RCC 7860 (cell line): Measurements from ENCODE around the gene TTC3.

Source experiments
- DNase-seq: peaks from one replicate; pipeline ENCODE4 v3.0.0-alpha.2; 2015; ENCODE audit warnings: low spot score
- FAIRE-seq: peaks from 2 replicates; lab custom pipeline; 2012; peaks lifted over from hg19 to GRCh38; lab: Jason Lieb, UNC

Gene TTC3

GRCh38 chr21:37186983-37187382, 113.9 kb downstream of the TTC3 start:
- no peak for DNase-seq
- no peak for FAIRE-seq

DNA sequence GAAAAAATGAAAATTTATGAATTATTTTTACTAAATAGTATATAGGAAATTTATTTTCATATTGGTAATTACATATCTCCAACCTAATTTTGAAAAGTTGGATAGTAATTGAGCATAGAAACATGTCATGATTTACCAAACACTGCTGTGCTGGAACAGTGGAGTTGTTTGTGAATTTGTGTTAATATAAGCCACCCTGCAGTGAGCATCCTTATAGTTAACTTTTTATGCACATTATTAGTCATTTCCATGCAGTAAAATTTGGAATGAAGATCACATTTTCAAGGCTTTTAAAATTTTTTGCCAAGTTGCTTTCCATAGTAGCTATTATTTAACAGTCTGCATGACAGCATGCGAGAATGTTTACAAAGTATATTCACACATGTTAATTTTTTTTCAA, 115.8 kb downstream of the TTC3 start:
- FAIRE-seq = no peak

DNA sequence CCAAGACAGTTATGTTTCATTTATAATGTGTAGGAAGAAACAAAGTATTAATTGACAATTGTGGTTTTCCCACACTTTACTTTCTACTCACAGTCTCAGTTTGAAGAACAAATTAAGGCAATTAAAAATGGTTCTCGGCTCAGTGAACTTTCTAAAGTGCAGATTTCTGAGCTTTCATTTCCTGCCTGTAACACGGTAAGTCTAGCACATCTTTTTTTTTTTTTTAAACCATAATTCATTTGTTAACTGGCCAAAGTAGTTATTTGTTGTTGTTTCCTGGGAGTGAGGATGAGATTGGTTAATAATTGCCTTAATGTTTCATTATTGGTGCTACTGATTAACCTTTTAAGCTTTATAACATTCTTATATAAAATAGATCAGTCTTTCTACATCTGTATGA, 119.0 kb downstream of the TTC3 start:
- no peak for DNase-seq
- FAIRE-seq = no peak

More for the DNA sequence above, 115.8 kb downstream of the TTC3 start:
- DNase-seq = no peak

- FAIRE-seq = no peak
- DNase-seq = no peak
Observed at GRCh38 chr21:37193006-37193405, 120.0 kb downstream of the TTC3 start.

- DNase-seq = no peak
- FAIRE-seq = no peak
Observed at GRCh38 chr21:37193676-37194075, 120.6 kb downstream of the TTC3 start.

- FAIRE-seq (no peak), DNase-seq (no peak)
Observed at GRCh38 chr21:37195059-37195458, 122.0 kb downstream of the TTC3 start.

- DNase-seq (no peak), FAIRE-seq (no peak)
Observed at GRCh38 chr21:37195610-37196009, 122.6 kb downstream of the TTC3 start.

DNA sequence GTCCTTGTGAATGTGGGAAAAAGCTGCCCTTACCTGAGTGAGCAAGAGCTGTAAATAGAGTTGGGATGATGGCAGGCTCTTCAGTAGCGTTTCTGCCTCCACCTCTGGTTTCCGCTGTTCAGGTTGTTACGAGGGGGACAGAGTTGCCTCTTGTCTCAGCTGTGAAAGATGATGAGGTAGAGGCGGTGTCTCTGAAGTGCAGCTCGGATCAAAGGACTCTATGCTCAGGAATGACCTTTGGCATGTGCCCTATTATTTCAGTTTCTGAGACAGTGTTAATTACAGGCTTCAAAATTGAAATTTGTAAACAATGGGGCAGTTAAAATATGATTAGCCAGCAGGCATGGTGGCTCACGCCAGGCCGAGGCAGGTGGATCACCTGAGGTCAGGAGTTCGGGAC, 123.8 kb downstream of the TTC3 start:
- FAIRE-seq = no peak
- DNase-seq = no peak

- no peak for FAIRE-seq
- DNase-seq = no peak
Observed at GRCh38 chr21:37197746-37198145, 124.7 kb downstream of the TTC3 start.

- DNase-seq (no peak), FAIRE-seq (no peak)
Observed at GRCh38 chr21:37199057-37199924, 126.2 kb downstream of the TTC3 start.

GRCh38 chr21:37200641-37201480, 127.8 kb downstream of the TTC3 start:
- DNase-seq (no peak), FAIRE-seq (no peak)

- no peak for FAIRE-seq
- DNase-seq = no peak
Observed at GRCh38 chr21:37202221-37203110, 129.4 kb downstream of the TTC3 start.

- DNase-seq = no peak
Observed at GRCh38 chr21:37204580-37204979, 131.5 kb downstream of the TTC3 start.

DNA sequence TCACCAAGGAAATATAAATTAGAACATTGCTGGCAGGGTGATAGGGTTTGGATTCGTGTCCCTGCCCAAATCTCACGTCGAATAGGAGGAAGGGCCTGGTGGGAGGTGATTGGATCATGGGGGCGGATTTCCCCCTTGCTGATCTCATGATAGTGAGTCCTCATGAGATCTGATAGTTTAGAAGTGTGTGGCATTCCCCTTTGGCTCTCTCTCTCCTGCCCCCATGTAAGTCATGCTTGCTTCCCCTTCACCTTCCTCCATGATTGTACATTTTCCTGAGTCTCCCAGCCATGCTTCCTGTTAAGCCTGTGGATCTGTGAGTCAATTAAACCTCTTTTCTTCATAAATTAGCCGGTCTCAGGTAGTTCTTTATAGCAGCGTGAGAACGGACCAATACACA, 133.4 kb downstream of the TTC3 start:
- FAIRE-seq = no peak
- no peak for DNase-seq

More at GRCh38 chr21:37204580-37204979, 131.5 kb downstream of the TTC3 start:
- no peak for FAIRE-seq

DNA sequence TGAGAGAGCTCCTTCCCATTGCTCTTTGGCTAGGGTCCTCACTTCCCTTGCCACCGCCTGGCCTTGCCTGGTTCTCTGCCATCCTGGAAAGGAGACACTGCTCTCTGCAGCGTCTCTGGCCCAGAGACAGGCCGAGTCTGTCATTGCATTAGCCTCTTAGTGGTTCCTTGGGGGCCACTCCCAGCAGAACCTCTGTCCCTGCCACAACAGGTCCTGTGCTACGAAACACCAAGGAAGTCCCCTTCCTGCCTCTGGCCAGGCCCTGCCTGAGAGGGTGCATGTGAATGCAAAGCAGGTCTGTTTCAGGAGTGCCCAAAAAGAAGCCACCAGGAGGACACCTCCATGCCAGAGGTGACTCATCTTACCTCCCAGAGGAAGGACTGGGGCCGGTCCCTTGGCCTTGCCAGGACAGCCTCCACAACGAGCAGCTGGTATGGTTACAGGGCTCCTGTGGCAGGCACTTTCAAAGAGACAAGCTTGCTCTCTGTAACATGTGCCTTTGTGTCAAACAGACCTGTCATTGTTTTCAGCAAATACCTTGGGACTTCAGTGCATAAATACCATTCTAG, 134.5 kb downstream of the TTC3 start:
- no peak for FAIRE-seq
- DNase-seq = no peak

GRCh38 chr21:37208056-37208721, 135.1 kb downstream of the TTC3 start:
- DNase-seq (no peak), FAIRE-seq (no peak)

DNA sequence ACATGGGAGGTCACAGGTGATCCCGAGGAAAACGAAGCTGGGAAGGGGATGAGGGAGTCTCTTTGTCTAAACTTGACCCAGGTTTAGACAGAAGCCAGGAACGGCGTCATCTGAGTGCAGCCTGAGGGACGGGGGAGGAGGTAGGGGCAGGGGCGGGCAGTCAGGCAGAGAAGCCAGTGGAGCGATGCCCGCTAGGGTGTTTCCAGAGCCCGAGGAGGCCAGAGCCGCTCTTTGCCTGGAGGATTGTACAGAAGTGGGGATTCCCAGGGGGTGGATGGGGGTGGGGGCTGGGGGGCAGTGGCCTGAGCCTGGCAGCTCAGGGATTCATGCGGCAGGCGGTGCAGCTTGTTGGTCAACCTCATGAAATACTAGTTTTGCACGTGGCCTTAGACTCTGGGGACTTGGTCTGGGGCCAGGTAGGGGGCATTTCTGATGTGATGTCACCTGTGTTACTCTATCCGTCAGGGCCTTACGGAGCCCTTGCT, 135.7 kb downstream of the TTC3 start:
- FAIRE-seq = no peak

DNA sequence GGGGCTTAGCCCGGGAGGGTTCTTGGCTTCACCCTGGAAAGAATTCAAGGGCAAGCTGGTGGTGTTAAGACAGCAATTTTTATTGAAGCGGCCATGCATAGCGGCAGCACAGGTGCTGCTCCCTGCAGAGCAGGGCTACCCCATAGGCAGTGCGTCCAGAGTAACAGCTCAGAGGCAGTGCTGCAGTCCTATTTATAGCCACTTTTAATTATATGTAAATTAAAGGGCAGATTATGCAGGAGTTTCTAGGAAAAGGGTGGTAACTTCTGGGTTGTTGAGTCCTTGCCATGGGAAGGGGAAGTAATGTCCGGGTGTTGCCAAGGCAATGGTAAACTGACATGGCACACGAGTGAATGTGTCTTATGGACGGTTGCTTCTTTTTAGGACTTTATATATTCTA, 137.1 kb downstream of the TTC3 start:
- DNase-seq = no peak
- no peak for FAIRE-seq

More for the DNA sequence above, 135.7 kb downstream of the TTC3 start:
- no peak for DNase-seq

DNA sequence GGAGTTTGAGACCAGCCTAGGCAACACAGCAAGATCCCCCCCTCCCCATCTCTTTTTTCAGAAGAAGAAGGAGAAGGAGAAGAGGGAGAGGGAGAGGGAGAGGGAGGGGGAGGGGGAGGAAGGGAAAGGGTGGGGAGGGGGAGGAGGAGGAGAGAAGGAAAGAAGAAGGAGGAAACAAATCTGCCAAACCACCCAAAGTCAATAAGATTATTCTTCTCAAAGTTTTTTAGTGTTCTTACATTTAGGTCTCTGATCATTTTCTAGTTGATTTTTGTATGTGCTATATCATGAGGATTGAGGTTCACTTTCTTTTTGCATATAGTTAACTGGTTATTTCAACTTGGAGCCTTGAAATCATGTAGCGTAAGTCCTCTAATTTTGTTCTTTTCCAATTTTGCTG, 137.7 kb downstream of the TTC3 start:
- FAIRE-seq = no peak
- no peak for DNase-seq

GRCh38 chr21:37214952-37215351, 141.9 kb downstream of the TTC3 start:
- DNase-seq (no peak), FAIRE-seq (no peak)
